CD4-positive, alpha-beta T cell treated with Interleukin-4 for 4 hours (primary cell): ENCODE data around the gene FAM83D.
"Not testable (repeated sequence)": the region's sequence is repeated elsewhere in the genome, so short reads cannot be mapped to it uniquely, and the experiment has no call there.

Source experiments
- DNase-seq: peaks from one replicate; pipeline ENCODE4 v3.0.0-alpha.2; 2020

FAM83D gene

GRCh38 chr20:38969708-38970107 lies 43.5 kb downstream of the FAM83D start:
- DNase-seq = no peak

- no peak for DNase-seq
These were observed 44.1 kb downstream of the FAM83D start for GRCh38 chr20:38970302-38970701.

DNA sequence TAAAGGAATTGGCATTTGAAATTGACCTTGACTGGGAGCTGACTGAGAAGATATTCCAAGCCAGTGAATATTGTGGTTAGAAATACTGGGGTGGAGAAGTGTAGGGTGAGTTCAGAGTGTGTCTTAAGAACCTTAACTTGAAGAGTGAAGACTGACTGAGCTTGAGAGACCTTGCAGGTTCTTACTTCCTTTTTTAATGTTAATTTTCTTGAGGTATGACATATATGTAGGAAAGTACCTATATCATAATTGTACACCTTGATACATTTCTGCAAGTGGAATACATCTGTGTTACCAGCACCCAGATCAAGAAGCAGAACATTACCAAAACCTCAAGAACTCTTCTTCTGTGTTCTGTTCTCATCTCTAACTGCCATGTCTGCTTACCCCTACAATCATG lies 46.9 kb downstream of the FAM83D start:
- DNase-seq = no peak

DNA sequence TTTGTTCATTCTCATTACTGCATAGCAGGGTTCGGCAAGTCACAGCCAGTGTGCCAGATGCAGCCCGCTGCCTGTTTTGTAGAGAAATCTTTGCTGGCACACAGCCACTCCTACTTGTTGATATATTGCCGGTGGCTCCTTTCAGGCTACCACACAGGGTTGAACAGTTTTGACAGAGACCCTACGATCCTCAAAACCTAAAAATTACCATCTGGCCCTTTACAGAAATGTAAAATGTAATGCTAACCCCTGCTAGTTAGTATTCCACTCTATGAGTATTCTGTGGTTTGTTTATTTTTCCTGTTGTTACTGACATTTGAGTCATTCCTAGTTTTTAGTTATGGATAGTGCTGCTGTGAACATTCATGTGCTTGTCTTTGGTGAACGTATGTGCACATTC lies 47.4 kb downstream of the FAM83D start:
- no peak for DNase-seq

DNA sequence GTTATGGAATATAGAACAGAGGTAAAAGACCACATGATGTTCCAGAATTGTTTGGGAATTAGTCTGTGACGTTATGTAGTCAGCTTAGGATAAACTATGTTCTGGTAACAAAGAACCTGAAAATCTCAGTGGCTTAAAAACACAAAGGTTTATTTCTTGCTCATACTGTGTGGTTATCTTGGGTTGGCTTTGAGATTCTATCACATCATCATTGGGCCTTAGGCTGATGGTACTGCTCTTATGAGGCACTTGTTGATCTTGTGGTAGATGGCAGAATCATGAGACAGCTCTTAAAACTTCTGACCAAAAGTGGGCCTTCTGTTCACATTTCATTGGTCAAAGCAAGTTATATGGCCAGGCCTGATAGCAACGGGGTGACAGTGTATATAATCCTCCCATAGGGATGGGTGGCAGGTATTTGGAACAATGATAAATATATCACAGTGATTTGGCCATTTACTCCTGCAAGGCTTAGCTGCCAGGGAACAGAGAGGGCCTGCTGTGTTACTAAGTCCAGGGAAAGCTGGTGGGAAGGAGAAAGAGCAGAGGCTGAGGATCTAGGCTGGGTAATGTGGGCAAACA lies 49.4 kb downstream of the FAM83D start:
- no peak for DNase-seq

GRCh38 chr20:38979434-38979833 lies 53.2 kb downstream of the FAM83D start:
- DNase-seq = no peak

- no peak for DNase-seq
These were observed 53.6 kb downstream of the FAM83D start for GRCh38 chr20:38979842-38980241.

DNA sequence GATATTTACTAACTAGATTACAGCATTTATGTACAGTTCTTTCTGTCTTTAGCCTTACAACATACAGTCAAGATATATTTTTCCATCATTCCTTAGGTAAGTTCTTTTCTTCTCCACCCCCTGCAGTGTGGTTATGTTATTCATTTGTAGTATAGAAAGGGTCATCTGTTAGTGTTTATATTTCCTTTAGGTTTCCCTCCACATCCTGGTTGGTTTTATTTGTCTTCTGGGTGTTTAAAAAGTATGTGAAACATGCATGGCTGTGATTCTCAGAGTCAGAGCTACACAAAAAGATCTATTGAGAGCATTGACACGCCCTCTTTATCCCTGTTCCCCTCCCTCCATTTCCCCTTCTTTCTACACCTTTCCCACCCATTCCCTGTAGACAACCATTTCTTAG lies 56.1 kb downstream of the FAM83D start:
- DNase-seq = no peak

DNA sequence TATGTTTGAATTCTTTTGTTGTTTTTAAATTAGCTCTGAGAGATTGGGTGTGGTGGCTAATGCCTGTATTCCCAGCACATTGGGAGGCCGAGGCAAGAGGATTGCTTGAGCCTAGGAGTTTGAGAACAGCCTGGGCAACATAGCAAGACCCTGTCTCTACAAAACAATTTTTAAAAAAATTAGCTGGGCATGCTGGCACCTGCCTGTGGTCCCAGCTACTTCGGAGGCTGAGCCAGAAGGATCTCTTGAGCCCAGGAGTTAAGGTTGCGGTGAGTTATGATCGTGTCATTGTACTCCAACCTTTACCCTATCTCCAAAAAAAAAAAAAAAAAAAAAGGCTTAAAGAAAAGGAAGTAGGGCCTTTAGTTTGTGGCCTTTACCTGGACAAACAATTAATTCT lies 58.8 kb downstream of the FAM83D start:
- DNase-seq = no peak

DNA sequence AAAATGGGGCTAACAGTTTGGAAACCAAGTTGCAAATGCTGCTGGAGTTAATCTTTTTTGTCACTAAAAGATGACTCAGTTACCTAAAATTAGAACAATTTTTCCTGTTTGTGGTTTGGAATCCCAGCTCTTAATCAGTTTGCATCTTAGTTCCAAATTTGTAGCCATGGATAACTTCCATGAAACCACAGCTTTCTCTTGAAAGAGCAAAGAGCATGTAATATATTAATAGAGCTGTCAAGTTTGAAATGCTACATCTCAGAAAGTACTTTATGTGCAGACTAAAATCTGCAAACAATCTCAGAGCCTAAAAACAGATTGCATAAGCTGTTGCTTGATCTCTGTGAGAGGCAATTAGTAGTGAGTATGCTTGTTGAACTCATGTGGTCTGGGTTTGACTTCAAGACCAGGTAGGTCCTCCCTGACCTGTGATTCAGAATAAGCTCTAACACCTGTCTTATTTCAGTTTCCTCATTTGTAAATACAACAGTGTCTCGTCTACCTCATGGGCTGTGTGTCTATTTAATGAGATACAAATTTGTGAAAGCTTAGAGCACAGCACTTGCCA lies 59.5 kb downstream of the FAM83D start:
- no peak for DNase-seq

DNA sequence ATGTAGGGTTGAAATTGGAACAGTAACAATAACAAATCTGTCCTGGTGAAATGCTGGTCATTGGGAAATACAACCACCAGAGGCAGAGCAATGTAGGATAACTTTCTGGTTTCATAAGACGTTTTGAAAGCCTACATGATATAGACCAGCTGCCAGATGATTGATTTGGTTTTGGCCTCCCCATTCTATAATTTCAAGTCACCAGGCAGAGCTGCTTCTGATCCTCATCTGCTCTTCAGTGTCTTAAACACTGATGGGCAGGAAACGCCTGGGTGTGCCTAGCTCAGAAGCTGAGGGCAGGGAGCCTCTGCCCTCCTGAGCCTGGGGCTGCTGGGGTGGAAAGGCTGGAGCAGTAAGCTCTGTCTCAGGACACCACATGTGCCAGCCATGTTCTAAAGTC lies 60.4 kb downstream of the FAM83D start:
- no peak for DNase-seq

DNA sequence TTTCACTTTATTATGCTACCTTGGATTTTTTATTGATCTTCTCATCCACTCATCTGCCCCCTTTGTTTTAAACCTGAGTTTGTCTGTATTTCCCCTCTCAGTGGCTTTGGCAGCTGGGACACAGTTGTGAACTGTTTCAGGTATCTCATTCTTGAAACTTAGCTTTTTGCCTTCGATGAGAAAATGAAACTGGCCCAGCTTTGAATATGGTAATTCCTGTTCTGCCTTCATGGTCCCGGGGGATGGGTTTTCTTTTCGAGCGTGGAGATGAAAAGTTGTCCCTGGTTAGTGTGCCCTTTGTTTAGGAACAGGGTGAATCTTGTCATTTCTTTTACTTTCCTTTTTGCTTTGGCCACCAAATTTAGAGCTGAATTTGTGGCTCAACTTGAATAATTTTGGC lies 61.6 kb downstream of the FAM83D start:
- no peak for DNase-seq

- no peak for DNase-seq
These were observed 64.5 kb downstream of the FAM83D start for GRCh38 chr20:38990728-38991127.

DNA sequence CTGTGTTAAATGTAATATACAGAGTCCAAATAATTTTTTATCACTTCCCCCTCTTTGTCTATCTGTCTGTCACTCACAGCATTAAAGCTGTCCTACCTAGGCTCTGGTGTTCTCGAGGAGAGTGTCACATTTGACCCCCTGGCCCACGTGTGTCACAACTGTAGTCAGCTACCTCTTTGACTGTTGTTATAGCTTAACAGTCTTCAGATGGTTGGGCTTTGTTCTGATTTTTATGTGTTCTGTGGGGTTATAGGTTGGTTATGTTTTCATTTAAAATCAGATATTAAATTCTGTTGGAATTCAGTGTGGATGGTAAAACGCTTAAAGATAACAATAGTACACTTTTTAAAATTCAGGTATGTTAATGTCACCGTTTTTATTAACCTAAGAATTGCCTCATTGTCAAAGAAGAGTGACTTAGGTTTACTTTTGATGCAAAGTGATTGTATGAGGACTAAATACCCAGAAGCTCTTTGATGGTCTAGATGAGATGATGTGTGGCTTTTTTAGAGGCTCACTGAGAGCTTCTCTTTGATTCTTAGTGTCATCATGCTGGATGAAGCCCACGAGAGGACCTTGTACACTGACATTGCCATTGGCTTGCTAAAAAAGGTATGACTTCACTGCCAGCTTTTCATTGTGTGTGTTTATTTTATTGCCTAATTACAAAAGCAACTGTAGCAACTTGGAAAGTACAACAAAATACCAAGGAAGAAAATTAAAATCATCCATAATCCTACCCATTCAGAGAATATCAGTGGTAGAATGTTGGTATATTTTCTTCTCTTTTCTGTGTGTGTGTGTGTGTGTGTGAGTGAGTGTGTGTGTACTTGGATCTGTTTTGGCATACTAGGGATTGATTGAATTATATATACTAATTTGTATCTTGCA lies 65.8 kb downstream of the FAM83D start:
- DNase-seq = no peak

DNA sequence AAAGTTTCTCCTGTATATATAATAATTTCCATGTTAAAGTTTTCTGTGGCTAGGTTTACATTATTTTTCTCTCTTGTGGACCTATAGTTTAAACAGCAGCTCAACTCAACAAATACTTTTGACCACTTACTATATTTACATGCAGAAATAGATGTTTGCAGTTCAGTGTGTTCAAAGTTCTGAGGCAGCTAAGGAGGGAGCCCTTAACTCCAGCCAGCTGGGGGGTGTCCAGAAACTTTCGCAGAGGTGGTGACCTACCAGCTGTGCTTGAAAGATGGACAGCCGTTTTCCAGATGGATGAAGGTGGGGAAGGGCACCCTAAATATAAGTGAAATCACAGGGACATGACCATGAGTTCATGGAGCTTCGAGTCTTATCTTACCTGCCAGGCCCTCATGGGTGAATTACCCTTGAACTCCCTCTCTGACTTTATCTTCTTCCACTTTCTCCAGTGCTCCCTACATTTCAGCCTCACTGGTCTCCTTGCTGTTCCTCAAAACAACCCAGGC lies 69.4 kb downstream of the FAM83D start:
- no peak for DNase-seq

- not testable (repeated sequence) for DNase-seq
These were observed 70.6 kb downstream of the FAM83D start for GRCh38 chr20:38996866-38997265.

- DNase-seq = peak; percentile 5
These were observed 71.4 kb downstream of the FAM83D start for GRCh38 chr20:38997622-38998021.

- DNase-seq = no peak
These were observed 73.0 kb downstream of the FAM83D start for GRCh38 chr20:38999217-38999616.

- DNase-seq = no peak
These were observed 74.0 kb downstream of the FAM83D start for GRCh38 chr20:38999965-39000910.
